DMS53 (cell line): ENCODE results near the gene ZNF521.

Experiments
- DNase-seq: peaks from one replicate; lab custom pipeline; 2025; lab: John Stamatoyannopoulos, UW

The ZNF521 gene

DNA sequence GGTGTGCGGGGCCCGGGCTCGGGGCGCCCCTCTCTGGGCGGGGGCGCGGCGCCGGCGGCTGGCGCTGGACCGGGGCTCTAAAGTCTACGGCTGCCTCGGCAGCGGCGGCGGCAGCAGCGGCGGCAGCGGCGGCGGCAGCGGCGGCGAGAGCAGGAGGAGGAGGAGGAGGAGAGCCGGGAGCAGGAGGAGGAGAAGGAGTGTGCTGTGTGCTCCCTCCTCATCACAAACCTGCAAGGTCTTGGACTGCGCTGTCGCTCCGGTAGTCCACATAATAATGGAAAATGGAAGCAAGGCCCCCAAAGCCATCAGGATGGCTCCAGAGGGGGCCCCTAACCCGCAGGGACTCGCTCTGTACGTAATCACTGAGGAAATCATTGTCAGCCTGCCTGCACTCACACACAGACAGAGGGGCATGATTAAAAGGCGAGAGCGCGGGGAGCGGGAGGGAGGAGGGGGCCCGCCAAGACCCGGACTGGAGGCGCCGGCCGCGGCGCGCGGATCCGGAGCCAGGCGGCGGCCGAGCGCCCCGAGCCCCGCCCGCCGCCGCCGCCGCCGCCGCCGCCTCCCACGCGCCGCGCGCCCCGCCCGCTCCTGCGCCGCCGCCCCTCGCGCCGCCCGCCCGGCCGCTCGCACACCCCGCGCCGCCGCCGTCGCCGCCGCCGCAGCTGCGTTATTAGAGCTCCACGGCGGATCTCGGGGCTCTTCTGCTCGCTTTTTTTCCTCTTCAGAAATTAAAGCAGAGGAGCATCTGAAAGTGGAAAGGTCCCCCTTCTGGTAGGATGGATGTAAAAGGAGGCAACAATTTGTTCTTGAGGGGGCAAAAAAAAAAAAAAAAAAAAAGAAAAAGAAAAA, at the start of gene ZNF521:
ZNF521 (minus strand) TSS at position 390 of the 852 bp plus-strand sequence. CDS start 1,220 bp downstream, outside the sequence.
- peak; percentile 90 for DNase-seq

DNA sequence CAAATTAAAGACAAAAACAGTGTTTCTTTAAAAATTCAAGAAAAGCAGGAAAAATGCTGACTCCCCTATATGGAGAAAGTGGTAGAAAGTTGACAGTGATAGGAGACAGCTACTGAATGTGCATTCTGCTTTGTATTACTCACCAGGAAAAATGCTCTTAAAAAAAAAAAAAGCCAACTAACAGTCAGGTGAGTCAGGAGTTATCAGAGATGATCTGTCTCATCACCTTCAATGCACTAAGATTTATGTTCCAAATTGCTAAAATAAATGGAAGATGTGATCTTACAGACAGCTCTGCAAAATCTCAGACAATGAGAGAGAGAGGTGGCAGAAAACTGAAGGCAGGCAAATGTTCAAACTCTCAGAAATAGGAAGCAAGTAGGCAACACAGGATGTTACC, 47.6 kb upstream of the ZNF521 start:
- DNase-seq, result peak; percentile 0

DNA sequence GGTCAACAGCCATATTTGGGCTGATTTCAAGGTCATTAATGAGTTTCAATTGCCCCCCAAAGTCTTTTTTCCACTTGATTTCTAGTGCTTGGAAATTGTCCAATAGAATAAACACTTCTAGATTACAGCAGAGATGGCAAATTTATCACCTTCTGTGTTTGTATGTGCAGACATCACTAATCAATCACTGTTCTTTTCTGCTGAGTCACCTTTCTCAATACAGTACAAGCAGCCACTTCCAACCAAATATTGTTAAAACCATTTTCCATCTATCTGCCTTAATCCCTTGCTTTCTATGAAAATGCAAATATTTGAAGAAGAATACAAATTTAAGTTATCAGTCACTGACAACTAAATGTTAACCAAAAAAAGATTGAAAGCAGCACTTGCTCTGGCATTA, 40.2 kb upstream of the ZNF521 start:
- peak; percentile 13 for DNase-seq

DNA sequence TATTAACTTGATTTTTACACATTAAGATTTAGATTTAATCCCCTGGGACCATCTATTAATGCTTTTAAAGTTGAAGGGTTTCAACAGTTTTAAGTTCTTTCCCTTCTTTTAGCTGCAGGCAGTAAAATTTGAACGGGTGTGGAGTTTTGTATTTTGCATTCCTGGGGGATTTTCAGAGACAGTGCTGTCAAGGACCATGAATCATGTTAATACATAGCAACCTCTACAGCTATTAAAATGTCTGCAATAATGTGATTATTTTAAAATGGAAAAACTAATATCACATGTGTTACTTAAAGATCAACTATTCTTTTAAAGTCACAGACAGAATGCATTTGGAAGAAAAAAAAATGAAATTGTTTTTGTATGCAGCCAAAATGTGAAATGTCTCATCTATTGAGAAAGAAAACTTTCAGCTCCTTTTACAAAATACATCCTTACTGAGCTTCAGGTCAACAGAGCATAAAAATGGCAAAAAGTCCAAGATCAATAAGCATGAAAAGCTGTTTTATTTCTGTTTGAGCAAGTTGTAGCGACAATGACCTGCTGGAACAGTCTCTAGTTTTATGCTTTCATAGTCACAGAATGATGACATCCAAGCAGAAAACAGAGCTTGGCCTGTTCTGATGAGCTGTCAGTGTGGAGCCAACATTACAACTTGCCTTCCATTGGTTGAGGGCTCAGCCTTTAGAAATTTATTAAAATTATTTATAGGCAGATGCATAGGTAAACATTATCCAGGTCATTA, 21.6 kb upstream of the ZNF521 start:
- no peak for DNase-seq

DNA sequence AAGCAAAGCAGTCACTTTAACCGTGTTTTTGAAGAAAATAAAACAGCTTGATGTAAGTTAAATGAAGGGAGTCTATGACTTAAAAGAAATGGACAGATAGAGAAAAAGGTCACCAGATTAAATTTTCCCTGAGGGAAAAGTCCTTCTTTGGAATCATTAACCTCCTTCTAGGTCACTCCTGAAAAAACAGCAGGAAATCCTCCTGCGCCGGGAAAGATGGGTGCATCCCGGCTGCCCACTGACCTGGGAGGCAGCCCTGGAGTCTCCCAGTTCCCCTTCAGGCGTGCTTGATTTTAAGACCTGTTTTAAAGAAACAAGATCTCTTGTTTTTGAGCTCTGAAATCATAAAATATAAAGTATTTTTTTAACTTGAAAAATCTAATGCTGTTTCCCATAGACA, 18.4 kb upstream of the ZNF521 start:
- no peak for DNase-seq

DNA sequence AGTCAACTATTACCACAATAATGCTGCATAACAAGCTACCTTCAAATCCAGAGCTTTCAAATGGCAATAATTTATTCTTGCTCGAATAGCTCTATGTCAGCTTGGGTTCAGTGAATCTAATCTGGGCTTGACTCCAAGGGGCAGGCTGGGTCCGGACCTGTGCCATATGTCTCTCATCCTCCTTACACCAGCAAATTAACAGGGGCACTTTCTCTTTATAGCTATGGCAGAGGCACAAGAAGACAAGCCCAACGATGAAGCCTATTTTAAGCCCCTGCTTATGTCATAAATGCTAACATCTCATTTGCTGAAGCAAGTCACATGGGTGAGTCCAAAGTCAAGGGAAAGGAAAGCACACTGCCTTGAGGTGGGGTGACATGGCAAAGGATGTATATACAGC, 13.3 kb upstream of the ZNF521 start:
- no peak for DNase-seq

DNA sequence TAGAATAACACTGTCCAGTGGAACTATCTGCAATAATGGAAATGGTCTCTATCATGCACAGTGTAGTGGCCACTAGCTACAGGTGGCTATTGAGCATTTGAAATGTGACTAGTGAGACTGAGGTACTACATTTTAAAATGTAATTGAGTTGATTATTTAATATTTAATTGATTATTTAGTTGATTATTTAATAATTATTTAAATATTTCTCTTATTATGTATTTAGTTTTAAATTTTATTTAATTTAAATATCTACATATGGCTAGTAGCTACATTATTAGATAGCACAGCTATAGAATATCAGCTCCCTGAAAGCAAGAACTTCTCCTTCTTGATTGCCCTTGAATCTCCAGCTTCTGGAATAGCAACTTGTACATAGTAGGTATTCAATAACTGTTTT, 12.8 kb upstream of the ZNF521 start:
- no peak for DNase-seq

DNA sequence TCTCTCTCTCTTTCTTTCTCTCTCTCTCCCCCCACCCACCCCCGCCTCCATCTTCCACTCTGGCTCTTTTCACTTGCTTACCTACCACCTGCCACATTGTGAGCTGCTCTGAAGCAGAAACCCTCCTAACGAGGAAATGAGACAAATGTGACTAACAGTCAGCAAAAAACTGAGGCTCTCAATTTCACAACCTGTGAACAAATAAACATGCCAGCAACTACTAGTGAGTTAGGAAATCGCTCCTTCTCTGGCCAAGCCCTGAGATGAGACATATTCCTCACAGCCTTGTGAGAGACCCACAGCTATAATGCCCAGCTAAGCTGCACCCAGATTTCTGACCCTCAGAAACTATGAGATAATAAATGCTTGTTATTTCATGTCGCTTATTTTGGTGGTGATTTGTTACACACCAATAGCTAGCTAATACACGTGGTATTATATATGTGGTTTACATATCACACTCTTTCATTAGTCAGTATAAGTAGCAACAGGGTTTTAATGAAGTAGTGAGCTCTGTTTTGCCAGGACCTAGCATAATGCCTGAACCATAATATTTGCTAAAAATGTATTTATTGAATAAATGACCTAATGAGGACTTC, 8.4 kb upstream of the ZNF521 start:
- no peak for DNase-seq

DNA sequence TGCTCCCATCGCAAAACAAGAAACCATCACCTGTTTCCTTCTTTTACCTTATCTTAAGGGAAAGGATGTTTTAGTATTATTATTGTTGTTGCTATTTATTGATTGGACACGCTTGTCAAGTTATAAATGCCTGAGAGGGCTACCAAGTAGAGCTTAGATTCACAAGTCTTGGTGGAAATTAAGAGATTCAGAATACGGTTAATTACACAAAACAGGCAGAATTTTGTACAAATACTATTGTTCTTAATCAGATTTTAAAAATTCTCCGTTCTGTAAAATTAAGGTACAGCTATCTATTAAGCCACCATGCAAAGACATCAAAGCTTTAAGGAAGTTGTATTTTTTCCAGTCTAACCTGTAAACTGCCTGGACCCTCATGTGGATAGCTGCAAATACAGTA, 1.1 kb upstream of the ZNF521 start:
- no peak for DNase-seq

DNA sequence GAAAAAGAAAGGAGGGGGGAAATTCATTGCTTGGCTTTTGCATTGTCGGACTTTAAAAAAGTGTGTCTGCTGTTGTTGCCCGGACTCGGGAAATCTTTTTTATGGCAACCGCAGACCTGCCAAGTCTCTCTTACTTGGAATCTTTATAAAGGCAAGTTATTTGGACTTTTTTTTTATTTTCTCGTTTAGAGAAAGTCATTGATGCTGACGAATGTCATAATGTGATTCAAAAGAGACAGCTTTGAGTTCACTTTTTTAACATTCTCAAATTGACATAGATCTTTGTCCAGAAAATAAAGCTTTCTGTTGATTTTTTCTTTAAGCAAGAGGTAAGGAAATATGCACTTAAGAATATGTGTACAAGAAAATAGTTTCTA, 651 bp upstream of the ZNF521 start:
- DNase-seq, result no peak

DNA sequence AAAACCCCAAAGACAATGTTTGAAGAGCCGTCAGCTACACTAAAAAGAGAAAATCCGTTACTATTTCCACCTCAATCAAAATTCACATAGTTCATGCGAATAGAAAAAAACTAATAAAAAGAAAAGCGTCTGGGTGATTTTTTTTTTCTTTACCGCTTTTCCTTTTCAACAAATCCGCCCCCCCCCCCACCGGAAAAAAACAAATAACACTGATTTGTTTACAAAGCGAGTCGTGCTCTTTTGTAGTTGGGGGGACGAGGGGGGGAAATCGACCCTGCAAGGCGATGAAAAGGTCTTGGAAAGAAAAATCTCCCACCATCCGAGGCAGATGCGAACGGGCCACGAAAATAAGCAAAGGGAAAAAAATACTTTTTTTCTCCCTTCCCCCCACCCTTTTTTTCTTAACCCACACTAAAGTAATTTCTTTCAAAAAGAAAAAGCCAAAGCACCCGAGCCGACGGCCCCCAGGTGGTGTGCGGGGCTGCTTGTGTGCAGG, 638 bp downstream of the ZNF521 start:
- DNase-seq, result peak; percentile 31

DNA sequence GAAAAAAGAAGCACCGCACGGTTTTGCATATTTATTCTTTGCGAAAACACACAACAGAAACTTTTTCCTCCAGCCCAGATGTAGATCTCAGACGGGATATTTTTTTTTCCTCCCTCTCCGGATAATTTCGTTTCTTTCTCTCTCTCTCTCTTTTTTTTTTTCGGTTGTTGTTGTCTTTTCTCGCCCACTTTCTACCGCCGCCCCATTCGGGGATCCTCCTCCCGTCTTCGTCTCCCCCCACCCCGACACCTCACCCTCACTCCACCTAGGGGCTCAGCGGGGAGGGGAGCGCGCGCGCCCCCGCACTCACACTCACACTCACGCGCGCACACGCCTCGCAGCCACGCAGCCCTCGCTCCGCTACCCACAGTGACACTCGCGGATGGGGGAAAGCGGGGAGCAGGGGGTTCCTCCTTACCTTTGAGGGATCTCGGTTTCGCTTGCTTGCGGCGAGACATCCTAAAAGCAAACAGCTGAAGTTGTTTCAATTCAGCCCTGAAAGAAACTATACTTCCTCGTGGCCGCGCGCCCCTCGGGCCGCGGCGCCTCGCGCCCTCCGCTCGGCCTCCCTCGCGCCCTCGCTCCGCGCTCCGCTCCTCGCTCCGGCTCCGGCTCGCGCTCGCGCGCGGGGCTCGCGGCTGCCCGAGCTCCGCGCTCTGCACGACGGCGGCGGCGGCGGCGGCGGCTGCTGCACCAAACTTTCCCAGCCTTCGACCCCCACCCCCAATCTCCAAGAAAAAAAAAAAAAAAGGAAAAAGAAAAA, 1.3 kb downstream of the ZNF521 start:
- DNase-seq, result peak; percentile 61

DNA sequence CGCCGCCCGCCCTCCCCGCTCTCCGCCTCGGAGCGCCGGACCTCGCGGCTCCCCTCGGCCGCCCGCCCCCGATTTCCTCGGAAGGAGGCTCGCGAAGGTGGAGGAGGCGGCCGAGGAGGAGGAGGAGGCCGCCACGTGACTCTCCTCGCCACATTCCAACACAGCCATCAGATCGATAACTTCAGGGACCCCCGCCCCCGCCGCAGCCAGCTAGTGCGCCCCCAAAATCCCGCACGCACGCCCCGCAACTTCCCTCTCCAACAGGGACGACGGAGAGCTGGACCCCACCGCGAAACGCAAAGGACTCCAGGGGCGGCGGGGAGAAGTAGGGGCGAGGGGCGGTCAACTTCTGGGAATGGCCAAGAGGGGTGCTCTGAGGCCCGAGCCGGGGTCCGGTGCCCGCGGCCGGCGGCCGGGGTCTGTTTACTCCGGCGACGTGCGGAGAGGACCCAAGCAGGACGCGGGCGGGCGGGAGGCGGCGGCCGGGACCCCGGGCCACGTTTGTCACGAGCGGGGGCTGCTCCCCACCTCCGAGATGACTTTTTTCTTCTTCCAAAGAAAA, 2.0 kb downstream of the ZNF521 start:
- DNase-seq, result peak; percentile 34

DNA sequence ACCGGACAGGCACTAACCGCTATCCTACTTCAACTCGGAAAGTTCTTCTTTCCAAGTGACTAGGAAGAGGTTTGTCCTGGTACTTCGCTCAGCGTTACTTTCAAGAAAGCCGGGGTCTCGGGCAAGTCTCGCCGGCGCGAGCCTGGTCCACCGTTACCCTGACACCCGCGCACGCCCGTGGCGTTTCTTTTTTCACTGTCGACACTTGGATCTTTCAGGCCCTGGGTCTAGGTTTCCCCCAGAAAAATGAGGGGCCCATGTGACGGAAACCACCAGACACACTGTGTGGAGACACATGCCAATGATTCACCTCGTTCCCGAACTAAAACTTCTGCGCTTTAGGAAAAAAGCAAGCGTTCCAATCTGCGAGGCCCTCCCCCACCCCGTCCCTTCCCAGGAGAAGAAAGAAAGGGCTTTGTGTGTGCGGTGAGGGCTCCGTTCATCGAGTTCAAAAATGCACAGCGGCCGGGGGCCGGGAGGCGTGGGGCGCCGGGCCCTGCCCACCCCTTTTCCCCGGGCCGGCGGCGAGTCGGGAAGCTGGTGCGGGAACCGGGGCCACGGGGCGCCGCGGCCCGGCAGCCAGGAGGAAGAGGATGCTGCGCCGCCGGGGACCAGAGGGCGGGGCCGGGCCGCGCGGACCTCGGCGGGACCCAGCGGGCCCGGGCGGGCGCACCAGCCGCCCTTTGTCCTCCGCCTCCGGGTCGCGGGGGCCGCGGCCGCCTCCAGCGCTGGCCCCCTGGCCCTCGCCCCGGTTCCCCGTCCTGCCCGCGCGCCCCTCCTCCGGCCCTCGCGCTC, 2.6 kb downstream of the ZNF521 start:
- peak; percentile 34 for DNase-seq

DNA sequence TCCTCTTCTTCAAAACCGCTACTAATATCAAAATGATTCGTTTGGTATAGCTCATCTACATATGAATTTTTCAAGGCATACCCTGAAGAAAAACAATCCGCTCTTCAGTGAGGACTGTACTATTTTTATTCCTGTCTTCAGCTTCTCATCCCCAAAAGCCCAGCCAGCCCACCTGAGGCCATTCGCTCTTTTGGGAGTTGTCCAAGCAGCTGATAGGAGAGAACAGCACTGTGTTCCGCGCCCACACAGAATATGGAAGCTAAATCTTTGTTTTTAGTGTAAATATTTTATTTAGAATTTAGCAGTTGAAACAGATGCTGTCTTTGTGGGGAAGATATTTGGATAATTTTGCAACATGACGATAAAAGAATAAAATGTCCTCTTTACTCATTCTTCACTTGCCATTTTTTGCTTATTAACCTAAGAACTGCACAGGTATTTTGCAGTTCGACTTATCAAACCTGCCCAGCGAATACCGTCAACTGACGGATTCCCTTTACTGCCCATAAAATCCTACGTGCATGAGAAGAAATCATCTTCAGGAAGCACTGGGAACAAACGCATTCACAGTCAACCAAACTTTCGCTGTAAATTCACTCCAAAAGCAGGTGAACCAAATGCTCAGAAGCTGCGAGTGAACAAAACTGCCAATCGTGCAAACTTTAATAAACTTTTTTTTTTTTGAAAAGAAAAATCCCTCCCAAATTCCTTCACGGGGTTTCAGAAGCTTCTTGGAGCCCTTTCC, 3.4 kb downstream of the ZNF521 start:
- no peak for DNase-seq

DNA sequence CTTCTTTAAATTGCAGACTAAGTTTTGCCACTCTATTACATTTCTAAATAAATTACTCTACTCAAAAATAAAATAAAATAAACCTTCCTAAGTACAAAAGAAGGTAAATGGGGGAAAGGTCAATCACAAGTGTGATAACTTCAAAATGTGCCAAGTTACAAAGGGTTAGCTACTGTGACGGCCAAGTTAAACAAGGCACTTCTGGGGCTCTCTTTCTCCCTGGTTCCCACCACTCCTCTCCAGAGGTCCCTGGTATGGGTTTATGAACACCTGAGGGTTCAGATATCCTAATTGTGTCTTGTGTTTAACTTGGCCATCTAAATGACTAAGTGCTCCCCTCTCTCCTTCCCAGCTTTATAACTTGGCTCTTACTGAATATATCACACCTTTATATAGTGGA, 5.4 kb downstream of the ZNF521 start:
- DNase-seq, result no peak

DNA sequence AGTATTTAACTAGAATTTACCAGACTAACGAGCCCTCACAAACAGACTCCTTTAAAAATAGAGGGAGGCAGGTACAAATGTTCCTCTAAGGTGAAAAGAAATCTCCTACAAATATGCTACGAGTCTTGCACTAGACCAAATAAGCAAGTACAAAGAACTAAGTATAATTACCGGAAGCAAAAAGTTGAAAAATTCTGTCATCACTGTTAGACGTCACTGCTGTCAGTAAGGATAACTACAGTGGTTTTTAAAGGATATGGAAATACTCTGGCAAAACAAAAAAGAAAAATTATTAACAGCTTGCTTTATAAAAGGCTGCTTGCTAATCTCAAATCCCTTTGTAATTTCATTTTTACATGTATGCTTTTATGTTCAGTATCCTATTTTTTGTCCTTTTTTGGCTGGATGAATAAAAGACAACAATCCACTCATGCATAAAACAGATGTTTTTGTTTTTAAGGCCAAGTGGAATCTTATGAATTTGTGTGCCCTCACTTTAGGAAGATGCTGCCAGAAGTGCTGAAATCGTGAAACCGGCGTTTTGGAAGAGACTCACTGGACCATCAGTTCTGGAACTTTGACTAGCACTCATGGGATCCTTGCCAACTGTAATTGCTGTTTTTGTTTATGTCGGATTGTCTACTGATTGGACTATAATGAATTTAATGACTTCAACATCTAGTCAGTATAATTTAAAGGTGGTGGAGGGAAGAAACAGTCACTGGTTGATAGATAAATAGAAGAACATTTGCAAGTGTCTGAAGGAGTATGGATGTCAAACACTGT, 6.7 kb downstream of the ZNF521 start:
- no peak for DNase-seq

DNA sequence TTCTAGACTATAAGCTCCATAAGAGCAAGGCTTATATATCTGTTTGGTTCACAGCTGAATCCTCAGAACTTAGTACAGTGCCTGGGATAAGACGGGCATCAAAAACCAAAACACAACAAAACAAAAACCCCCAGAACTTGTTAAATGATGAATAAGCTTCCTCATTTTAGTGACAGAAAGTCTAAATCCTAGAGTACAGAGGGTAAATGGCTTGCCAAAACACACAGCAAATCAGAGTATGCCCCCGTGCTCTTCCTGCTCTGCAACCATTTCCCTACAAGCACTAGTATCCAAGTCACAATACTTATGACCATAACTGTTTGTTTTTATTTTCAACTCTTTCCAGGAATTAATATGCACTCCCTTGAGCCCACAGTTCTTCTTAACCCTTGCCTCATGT, 10.1 kb downstream of the ZNF521 start:
- no peak for DNase-seq

DNA sequence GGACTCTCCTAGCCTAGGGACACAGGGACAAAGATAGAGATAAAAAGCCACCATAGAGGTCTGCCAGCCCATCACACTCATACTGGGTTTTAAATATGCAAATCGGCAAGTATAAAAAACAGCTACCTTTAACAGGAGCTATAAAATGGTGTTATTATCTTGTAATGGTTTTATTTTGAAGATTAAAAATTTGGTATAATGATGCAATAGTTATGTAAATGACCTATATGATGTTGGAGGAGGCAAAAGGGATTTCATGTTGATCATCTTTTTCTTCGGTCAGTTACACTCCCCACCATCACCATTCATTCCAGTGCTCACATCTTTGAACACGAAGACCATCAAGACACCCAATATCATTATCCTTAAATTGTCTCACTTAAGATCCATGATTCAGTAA, 11.2 kb downstream of the ZNF521 start:
- no peak for DNase-seq
